ENCODE data around the gene WNT5B. TPM values are rescaled to one million over a fixed set of nuclear protein-coding genes. Genes with fewer than 3 reads are reported as not detected.

Gene WNT5B
- polyA plus RNA-seq (ENCODE audit: insufficient read length), result 34.3 TPM

DNA sequence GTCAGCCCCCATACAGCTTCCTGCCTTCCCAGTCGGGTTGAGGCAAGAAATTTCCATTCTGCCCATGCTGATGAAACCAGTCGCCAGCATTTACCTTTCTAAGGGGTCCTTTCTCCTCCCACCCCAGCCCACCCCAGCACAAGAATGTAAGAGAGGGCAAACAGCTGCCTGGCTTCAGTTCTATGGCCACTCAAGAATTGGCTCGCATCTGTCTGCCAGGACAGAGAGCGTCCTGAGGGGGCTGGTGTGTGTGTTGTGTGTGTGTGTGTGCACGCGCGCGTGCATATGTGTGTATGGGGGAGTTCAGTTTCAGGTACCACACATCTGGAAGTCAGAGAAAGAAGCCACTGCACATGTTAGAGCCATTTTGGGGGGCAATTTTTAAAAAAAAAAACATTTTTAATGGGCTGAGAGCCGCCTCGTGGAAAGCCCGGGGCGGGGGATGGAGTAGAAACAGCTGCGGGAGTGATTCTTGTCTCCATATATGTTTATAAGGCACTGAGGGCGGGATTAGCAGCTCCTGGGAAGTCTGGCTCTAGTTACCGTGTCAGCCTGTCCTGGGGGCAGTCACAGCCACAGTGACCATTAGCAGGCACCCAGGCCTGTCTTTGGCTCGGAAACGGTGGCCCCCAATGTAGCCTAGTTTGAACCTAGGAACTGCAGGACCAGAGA lies at the start of gene WNT5B:
TSS of gene WNT5B (plus strand) at position 566 of the 672 bp plus-strand sequence. CDS start 2,124 bp downstream, outside the sequence.
- DNase-seq (ENCODE audit: low read depth), result no peak

DNA sequence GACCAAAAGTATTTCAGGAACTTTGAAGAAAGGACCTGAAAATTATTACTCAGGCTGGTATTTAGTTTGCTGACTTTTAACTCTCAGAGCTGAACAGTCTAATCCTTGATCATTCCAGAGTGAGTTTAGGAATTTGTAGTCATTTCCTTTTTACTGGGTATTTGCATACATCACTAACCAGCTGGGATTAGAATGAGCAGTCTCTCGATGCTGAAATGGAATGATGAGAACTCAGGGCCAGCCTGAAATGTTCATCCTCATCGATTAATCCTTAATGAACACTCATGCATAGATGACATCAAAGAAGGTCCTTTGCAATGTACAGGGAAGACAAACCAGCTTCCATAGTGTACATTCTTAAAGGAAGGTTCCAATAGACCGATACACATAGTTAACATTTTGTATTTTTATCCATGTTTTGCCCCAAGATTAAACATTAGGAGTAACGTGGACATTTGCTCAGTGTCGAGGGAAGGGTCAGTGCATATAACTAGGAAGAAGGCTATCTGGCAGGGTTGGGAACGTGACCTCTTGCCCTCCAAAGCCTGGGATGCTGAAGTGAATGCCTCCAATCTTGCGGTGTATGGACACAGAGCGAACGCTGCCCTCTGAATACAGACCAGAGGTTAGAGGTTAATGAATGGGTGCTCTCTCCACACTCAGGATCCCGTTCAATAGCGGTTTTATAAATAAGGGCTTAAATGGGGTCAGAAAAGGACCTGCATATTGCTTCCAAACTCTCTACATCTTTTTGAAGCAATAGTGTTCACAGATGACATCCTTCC lies 49.2 kb upstream of the WNT5B start:
- no peak for DNase-seq (ENCODE audit: low read depth)

DNA sequence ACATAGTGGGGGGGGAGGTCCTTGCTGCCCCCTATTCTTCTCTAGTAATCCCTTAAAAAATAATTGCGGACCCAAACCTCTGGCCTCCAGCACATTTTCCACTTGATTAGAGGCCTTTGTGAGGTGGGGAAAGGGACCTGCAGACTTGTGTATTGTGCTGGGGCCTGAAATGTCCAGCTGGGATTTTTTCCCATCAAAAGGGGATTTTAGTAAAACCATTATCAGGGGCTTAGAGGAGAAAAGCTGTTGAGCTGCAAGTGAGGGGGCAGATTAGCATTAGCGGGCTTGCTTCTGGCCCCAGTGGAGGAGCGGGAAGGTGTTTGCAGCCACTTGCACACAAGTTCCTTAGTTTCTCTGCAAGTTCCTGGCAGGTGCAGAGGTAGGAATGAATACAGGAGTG lies 48.5 kb upstream of the WNT5B start:
- no peak for DNase-seq (ENCODE audit: low read depth)

DNA sequence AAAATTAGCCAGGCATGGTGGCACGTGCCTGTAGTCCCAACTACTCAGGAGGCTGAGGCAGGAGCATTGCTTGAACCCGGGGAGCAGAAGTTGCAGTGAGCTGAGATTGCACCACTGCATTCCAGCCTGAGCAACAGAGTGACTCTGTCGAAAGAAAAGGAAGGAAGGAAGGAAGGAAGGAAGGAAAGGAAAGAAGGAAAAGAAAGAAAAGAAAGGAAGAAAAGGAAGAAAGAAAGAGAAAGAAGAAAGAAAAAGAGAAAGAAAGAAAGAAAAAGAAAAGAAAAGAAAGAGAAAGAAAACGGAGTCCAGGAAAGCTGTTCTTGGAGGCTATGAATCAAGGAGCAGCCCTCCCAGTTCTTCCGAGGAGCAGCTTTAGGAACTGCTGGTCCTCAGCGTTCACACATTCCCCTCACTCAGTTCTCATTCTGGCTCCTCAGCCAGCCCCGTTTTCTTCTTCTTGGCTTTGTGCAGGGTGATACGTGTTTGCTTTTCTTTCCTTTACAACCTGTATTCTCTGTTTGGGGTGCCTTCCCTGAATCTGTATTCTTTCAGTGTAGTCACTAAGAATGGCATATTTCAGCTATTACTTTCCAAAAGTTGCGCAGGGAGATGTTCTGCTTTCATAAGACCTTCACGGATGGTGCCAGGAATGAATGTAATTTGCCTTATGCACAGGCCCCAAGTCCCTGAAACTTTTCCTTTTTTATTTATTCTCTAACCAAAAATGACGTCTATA lies 46.9 kb upstream of the WNT5B start:
- no peak for DNase-seq (ENCODE audit: low read depth)

DNA sequence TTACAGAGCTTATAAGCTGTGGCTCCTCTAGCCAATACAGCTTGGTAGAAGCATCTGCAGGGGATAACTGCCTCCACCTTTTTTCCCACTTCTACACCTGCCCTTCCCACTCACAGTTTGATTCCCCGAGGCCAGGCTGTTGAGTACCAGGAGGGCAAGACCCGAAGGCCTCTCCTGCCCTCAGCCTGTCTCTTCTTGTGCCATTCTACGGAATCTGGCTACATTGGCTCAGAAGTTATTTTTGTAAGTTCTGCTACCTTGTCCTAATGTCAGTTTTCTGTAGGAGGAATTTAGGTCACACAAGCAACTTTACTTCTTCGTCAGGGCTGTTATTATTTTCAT lies 46.4 kb upstream of the WNT5B start:
- no peak for DNase-seq (ENCODE audit: low read depth)

DNA sequence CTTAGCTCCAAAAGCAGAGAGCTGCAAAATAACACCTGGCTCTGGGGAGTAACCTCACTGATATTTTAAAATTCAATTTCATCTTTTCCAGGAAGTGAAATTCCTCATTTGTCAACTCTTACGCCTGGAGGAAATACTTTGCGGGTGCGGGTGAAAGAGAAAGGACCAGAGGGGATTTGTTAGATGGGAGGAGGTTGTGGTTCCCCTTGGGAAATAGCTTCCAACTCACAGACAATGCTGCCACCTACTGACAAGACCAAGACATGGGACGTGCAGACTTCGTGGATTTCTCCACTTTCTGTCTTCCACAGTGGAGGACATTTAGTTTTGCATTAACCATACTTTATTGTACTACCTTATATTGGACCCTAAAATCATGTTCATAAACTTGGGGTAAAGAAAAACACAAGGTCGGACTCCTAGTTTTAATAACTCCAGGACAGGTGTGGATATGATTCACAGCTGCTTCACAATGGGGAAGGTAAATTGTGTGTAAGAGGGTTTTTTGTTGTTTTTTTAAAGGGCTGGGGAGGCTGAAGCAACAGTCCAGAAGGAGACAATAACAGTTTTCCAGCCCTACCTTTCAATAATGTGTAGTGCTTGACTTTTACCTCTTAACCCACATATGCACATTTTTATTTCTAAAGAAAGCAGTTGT lies 45.5 kb upstream of the WNT5B start:
- peak; percentile 80 for DNase-seq (ENCODE audit: low read depth)

DNA sequence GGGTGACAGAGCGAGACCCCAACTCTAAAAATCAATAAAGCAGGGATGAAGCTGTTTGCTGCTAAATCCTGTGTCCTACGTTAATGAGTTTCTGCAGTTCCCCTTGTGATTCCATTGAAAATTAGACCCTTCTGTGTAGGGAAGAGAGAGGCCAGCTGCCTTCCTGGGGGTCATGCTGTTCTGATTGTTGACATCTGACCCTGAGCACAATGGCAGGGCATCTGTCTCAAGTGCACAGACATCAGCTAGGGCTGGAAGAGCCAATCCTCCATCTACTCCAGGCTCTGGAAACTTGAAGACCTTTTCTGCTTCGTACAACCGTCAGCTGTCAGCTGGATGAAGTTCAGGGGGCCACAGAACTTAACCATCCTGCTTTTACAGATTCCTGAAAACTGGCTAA lies 44.7 kb upstream of the WNT5B start:
- DNase-seq (ENCODE audit: low read depth), result no peak

DNA sequence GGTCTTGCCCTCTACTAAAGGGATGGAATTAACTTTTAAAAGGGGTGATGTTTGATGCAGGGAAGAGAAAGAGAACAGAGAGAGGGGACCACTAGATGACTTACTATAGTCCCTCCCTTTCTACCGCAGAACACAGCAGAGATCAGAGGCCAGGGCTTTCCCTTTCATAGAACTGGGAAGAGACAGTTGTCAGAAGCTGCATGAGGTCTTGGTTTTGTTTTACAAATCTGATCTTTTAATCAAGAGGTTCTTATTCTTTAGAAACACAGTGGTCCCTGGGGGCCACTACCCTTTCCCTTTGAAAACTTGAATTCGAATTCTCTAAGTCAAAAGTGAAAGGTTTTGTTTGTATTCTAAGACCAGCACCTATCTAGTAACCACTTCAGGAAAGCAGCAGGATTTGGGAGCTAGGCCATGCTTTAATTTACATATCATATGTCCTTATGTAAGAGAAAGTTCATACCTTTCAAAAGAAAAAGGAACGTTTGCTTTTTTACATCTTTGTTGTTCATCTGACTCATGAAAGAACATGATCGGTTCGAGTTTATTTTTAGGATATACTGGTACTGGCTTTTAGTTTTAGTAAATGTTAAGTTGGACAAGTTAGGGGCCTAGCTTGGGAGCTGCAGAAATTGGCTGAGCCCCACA lies 41.0 kb upstream of the WNT5B start:
- no peak for DNase-seq (ENCODE audit: low read depth)

DNA sequence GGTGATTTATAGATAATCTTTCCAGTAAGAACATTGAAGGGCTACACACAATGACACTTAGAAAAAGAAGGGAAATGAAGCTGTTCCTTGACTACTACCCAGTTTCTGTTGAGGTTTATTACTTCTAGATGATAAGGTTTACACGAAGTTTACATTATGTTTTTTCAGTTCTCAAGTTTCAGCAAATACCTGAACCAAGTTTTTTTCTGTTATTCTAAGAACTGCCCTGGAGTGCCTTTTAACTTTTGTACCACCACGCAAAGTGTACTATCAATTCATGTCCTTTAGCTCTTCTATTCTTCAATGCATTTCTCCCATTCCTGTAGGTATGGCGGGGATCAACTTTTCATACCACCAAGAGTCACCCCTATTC lies 40.5 kb upstream of the WNT5B start:
- no peak for DNase-seq (ENCODE audit: low read depth)

DNA sequence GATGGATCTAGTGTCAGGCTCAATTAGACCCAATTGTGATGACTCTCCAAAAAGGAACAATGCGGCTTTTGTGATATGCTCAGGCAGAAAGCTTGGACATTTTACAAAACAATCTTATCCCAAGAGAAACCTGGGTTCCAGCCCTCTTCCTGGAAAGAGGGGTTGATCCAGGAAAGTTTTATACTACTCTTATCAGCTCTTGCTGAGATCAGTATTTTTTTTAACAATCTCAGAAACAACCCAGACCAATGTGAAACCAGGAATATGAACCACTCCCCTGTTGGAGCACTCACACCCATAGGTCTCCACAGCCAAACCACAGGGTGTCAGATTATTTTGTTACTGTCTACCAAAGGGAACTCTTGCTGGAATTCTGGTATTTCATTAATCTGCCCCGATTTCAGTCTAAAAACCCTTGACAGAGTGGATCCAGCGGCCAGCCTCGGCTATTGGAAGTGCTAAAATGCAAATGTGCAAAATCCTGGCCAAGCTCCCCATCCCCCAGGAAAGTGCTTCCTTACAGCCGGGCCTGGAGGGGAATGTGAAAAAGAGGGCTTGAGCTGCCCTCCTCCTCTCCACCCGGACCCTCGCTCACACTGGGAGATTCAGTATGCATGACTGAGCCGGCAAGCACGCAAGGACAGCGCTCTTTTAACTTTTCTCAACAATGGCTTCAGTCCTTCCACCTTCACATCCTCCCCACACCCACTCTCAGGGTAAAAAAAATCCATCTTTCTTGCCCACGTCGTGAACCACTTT lies 38.6 kb upstream of the WNT5B start:
- no peak for DNase-seq (ENCODE audit: low read depth)

DNA sequence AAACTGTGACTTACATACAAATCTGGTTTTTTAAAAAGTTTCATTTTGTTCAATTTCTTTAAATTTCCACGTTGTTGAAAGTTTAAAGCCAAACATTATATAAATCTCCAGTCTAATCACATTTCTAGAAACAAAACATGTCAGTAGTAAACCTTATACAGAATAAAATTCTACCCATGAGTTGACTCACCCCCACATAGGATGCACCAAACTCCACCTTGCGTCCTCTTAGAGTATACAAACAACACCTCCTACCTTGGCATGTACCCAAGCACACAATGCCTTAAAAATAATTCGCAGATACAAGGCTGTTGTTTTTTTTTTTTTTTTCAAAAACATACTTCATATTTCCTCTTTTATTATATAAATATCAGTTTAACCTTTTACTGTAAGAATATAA lies 38.0 kb upstream of the WNT5B start:
- DNase-seq (ENCODE audit: low read depth), result no peak

DNA sequence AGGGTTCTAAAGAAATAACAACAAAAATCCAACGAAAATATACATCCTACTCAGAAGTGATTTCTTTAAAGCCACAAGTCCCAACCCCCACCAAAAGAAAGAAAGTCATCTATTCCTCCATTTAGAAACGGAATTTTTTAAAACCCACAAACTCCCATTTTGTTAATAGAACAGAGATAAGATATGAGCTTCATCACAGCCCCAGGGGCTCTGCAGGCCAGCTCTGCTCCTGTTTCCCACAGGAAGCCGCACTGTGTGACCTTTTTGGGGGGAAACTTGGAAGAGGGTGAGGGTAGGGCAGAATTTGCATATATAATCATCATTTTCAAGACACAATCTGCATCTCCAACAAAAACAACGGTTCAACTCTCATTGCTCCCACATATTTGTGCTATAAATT lies 37.5 kb upstream of the WNT5B start:
- DNase-seq (ENCODE audit: low read depth), result no peak

DNA sequence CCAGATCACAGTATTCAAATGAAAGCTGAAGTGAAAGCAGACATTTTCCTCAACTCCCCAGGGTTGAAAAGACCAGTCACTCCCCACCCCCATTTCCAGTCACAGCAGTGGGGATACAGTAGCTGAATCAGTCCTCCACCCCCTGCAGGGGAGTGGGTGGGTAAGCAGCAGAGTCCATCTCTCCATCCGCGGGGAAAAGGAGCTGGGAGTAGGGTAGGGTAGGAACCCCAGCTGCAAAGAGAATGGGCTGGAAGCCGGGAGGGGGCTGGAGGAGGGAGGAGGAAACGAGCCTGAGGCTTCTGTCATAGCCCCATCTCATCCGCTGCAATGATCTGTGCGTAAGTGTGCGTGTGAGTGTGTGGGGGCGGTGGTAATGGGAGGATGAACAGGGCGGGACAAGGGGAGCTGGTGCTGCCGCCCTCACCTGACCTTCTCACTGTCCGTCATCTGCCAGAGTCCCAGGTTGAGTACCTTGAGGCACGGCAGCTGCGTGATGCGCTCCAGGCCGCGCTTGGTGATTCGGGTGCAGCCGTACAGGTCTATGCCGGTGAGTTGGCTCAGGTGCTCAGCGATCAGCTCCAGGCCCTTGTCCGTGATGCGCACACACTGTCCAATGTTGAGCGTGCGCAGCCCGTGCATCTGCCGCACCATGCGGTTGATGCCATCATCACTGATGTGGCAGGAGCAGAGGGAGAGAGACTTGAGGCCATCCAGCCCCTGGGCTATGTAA lies 36.4 kb upstream of the WNT5B start:
- no peak for DNase-seq (ENCODE audit: low read depth)

DNA sequence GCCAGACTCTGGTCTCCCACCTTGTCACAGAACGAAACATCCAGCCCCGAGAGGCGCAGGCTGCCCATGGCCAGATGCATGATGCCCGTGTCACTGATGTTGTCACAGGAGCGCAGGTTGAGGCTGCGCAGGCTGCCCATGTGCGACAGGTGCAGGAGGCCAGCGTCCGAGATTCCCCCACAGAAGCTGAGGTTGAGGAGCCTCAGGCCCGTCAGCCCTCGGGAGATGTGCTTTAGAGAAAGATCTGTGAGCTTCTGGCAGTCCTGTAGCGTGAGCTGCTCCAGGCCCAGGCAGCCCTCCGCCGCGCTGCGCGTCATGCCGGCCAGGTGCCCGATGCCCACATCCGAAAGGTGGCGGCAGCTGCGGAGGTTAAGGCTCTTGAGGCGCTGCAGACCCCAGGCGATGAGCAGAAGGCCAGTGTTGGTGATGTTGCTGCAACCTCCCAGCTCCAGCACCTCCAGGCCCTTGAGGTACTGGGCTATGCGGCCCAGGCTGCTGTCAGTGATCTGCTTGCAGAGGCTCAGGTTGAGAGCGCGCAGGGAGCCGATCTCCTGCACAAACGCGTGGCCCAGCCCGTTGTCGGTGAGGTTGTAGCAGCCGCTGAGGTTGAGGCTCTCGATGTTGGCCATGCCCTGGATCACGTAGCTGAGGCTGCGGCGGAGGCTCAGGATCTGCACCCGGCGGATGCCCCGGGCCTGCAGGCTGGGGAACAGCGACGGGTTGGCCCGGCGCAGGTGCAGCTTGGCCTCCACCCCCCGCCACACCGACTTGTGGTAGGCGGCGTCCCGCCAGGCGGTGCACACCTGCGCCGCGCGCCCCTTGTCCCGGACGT lies 35.6 kb upstream of the WNT5B start:
- no peak for DNase-seq (ENCODE audit: low read depth)

DNA sequence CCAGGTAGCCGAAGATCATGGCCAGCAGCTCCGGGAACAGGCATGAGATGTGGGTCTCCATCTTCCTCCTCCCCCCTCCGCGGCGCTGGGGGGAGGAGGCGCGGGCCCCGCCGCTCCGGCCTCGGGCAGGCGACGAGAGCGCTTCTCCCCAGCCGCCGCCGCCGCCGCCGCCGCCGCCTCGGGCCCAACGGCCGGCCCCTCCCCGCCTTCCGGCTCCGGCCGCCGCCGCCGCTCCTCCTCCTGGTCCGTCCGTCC lies 35.1 kb upstream of the WNT5B start:
- no peak for DNase-seq (ENCODE audit: low read depth)

DNA sequence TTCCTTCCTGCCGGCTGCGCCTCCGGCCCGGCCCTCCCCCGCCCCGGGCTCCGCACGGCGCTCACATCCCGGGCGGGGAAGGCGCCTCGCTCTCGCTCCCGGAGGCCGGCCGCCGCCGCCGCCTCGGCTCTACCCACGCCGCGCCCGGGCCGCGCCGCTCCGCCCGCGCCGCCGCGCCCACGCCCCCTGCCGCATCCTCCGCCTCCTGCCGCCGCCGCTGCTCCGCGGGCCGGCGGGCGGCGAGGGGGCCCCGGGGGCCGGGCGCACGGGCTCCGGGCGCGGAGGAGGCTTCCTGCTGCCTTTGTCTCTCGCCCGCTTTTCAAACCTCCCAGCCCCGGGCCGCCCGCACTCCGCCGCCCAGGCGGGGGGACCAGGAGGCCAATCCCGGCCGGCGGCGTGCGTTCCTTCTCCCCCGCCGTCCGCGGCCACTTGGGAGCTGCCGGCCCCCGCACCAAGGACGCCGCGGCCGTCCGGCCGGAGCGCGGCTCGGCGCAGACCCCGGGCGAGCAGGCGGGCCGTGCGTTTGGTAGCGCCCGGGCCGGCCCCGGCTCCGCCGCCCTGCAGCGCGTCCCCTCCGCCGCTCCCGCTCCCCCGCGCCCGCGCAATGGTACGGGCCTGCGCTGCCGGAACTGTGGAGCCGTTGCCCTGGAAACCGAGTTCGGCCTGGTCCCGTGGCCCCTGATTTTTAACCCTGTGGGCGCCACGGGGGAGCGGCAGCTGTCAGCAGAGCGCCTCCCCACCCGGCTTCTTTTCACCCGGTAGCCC lies 34.6 kb upstream of the WNT5B start, which contains the start of gene FBXL14:
TSS of gene FBXL14 (minus strand) at position 321 of the 765 bp plus-strand sequence. CDS start 515 bp downstream, outside the sequence.
- no peak for DNase-seq (ENCODE audit: low read depth)

DNA sequence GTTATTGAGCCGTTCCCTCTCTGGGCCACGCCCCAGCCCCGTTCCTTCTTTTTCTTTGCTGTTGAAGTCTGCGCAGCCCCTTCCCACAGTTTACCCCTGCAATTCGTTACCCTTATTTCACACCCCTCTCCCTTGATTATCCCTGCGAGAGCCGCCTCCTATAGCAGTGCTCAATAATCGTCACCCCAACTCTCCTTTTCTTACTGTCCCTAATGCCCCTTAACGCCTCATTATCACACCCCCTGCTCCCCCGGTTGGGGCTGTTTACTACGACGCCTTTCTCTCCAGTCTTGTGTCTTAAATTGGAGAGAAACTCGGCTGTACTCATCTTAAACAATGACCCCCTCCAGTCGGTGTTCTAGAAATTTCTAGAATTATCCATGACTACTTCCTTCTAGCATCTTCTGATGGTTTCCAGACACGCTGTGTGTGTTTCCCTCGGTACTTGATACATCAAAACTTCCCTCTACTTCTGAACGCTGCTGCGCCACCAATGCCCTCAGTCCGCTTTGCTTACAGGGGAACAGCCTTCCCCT lies 33.9 kb upstream of the WNT5B start:
- DNase-seq (ENCODE audit: low read depth), result no peak

DNA sequence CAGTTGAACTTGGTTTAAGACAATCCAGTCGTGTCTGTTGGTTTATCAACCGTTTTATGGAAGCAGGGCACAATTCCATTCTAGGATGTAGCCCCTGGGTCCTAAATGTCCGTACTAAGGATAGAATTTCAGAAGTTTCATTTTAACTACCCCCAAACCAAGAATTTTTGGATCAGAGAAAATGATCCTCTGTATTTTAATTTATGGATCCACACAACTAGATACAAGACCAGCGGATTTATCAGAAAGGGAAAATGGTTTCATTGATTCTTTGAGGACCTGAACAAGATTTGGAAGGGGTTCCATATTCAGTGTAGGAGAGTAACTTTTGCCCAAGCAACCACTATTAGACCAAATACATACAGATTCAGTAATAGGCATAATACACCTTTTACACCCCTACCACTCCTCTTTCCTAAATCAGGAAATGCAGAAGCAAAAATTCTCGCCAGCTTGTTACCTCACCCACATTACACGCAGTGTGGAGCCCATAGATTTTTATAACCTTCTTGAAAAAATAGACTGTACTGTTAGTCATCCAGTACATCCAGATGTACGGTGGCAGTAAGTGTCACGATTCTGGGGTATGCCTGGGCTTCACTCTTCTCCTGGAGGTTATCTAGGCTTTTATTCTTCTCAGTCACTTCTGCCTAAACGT lies 33.2 kb upstream of the WNT5B start:
- DNase-seq (ENCODE audit: low read depth), result no peak
